Measurements from ENCODE around the gene C16orf74. TPM values are rescaled to one million over a fixed set of nuclear protein-coding genes. Genes with fewer than 3 reads are reported as not detected.

Gene C16orf74
- total RNA-seq, 1 donor from 2014 or later = 4.7 TPM

GRCh38 chr16:85676466-85676865, 74.4 kb downstream of the C16orf74 start:
- no peak overlapping the region for H3K4me3 ChIP-seq (ENCODE audit: insufficient read depth, low read depth, low read length)
- Mint-ChIP-seq H3K4me1 (ENCODE audit: low read depth, unreplicated experiment) (no peaks in the 10 kb centered on the region), H3K27me3 (ENCODE audit: low read depth, unreplicated experiment) (no peaks in the 10 kb centered on the region), H3K36me3 (ENCODE audit: low read depth, unreplicated experiment) (peaks cover 6% of the 10 kb centered on the region), H3K9me3 (ENCODE audit: unreplicated experiment) (no peaks in the 10 kb centered on the region), H3K27ac (ENCODE audit: unreplicated experiment) (no peak overlapping the region), H3K4me3 (ENCODE audit: unreplicated experiment) (no peak overlapping the region)
- no peaks in the 10 kb centered on the region for H3K27me3 ChIP-seq (ENCODE audit: insufficient read depth, low read length)
- no peak overlapping the region for H3K4me2 ChIP-seq (ENCODE audit: low read length)
- no peak overlapping the region for H3K27ac ChIP-seq (ENCODE audit: low read depth, low read length)
- H3K36me3 ChIP-seq (ENCODE audit: insufficient read depth, low read length) = peaks cover 21% of the 10 kb centered on the region
- H2AFZ ChIP-seq (ENCODE audit: low read depth, low read length) = no peak overlapping the region
- no peaks in the 10 kb centered on the region for H3K79me2 ChIP-seq (ENCODE audit: insufficient read depth, low read length)
- H3K4me1 ChIP-seq (ENCODE audit: insufficient read depth, low read length) = peaks cover 11% of the 10 kb centered on the region
- FAIRE-seq (no peak), DNase-seq (ENCODE audit: low read depth) (no peak)
- H3K9ac ChIP-seq (ENCODE audit: low read length) = no peak overlapping the region
- no peaks in the 10 kb centered on the region for H3K9me3 ChIP-seq (ENCODE audit: insufficient read depth, low read depth, low read length)
- peaks cover 14% of the 10 kb centered on the region for H4K20me1 ChIP-seq (ENCODE audit: insufficient read depth, low read length)
- no peak for TF ChIP-seq EZH2 (IDR thresholded peaks at IDR 0.05; ENCODE audit: insufficient read depth, low read length)
- TF ChIP-seq CTCF (IDR thresholded peaks at IDR 0.05; ENCODE audit: insufficient read depth, low read depth, low read length) = no peak

DNA sequence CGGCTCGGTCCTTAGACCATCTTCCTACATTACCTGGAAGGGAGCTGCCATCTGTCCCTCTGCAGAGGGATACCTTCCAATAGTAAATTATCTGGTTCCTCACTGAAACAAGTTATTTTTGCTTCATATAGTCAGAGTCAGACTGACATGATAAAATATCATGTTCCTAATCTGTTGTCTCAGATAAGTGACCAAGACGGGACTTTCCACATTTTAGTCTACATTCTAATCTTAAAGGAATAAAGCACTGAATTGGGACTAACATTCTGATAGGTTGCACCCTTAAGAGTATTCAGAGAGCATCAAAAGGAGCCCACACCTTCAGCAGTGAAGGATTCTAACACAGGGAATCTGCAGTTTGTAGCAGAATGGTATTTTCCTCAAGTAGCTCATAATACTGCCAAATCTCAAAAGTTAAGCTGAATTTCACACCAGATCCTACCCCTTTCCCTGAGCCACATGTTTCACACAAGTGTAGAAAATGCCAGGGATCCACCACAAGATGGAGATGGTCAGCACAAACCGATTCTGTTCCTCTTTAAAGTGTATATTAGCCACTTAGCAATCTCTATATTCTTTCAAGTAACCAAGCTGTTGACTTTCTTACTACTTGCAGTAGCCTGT, 75.5 kb downstream of the C16orf74 start:
- Histone ChIP-seq H3K4me1 (ENCODE audit: insufficient read depth, low read length) (peaks cover 11% of the 10 kb centered on the region), H3K36me3 (ENCODE audit: insufficient read depth, low read length) (peaks cover 18% of the 10 kb centered on the region), H3K27ac (ENCODE audit: low read depth, low read length) (no peak overlapping the region), H3K9me3 (ENCODE audit: insufficient read depth, low read depth, low read length) (no peaks in the 10 kb centered on the region), H3K79me2 (ENCODE audit: insufficient read depth, low read length) (no peaks in the 10 kb centered on the region), H3K9ac (ENCODE audit: low read length) (no peak overlapping the region), H3K4me2 (ENCODE audit: low read length) (no peak overlapping the region), H2AFZ (ENCODE audit: low read depth, low read length) (no peak overlapping the region), H3K4me3 (ENCODE audit: insufficient read depth, low read depth, low read length) (no peak overlapping the region), H4K20me1 (ENCODE audit: insufficient read depth, low read length) (peaks cover 16% of the 10 kb centered on the region), H3K27me3 (ENCODE audit: insufficient read depth, low read length) (no peaks in the 10 kb centered on the region)
- Mint-ChIP-seq H3K27me3 (ENCODE audit: low read depth, unreplicated experiment) (no peaks in the 10 kb centered on the region), H3K27ac (ENCODE audit: unreplicated experiment) (no peak overlapping the region), H3K9me3 (ENCODE audit: unreplicated experiment) (no peaks in the 10 kb centered on the region), H3K4me1 (ENCODE audit: low read depth, unreplicated experiment) (no peaks in the 10 kb centered on the region), H3K4me3 (ENCODE audit: unreplicated experiment) (no peak overlapping the region), H3K36me3 (ENCODE audit: low read depth, unreplicated experiment) (peaks cover 7% of the 10 kb centered on the region)
- DNase-seq (ENCODE audit: low read depth) = no peak
- TF ChIP-seq EZH2 (IDR thresholded peaks at IDR 0.05; ENCODE audit: insufficient read depth, low read length) (no peak), CTCF (IDR thresholded peaks at IDR 0.05; ENCODE audit: insufficient read depth, low read depth, low read length) (peak; percentile 42)
- FAIRE-seq = no peak

DNA sequence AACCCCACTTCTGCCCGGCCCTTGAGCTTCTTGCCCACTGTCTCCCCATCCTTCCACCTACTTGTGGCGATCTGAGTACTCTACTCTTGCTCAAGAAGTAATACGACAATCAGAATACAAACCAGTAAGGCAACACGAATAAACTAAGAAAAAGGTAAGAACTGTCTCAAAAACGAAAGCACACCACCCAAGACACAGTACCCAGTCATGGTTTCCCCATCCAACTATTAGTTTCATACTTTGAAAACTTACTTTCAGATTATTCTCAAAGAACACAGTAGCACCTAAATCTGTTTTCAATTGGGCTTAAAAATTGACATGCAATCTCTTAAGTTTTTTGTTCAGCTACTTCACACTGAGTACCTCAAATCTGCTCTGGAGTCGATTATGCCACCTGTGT, 76.1 kb downstream of the C16orf74 start:
- H3K4me2 ChIP-seq (ENCODE audit: low read length) = no peak overlapping the region
- peaks cover 7% of the 10 kb centered on the region for H3K36me3 Mint-ChIP-seq (ENCODE audit: low read depth, unreplicated experiment)
- peaks cover 19% of the 10 kb centered on the region for H3K36me3 ChIP-seq (ENCODE audit: insufficient read depth, low read length)
- FAIRE-seq (no peak), DNase-seq (ENCODE audit: low read depth) (no peak)
- no peak overlapping the region for H2AFZ ChIP-seq (ENCODE audit: low read depth, low read length)
- H3K4me1 ChIP-seq (ENCODE audit: insufficient read depth, low read length) = peaks cover 11% of the 10 kb centered on the region
- no peak for TF ChIP-seq CTCF (IDR thresholded peaks at IDR 0.05; ENCODE audit: insufficient read depth, low read depth, low read length)
- no peak for TF ChIP-seq EZH2 (IDR thresholded peaks at IDR 0.05; ENCODE audit: insufficient read depth, low read length)
- H3K4me3 Mint-ChIP-seq (ENCODE audit: unreplicated experiment) = no peak overlapping the region
- no peaks in the 10 kb centered on the region for H3K27me3 Mint-ChIP-seq (ENCODE audit: low read depth, unreplicated experiment)
- H3K27me3 ChIP-seq (ENCODE audit: insufficient read depth, low read length) = no peaks in the 10 kb centered on the region
- H3K9ac ChIP-seq (ENCODE audit: low read length) = no peak overlapping the region
- no peak overlapping the region for H3K27ac ChIP-seq (ENCODE audit: low read depth, low read length)
- no peaks in the 10 kb centered on the region for H3K79me2 ChIP-seq (ENCODE audit: insufficient read depth, low read length)
- H3K9me3 Mint-ChIP-seq (ENCODE audit: unreplicated experiment) = no peaks in the 10 kb centered on the region
- H3K27ac Mint-ChIP-seq (ENCODE audit: unreplicated experiment) = no peak overlapping the region
- no peak overlapping the region for H3K4me3 ChIP-seq (ENCODE audit: insufficient read depth, low read depth, low read length)
- no peaks in the 10 kb centered on the region for H3K9me3 ChIP-seq (ENCODE audit: insufficient read depth, low read depth, low read length)
- H3K4me1 Mint-ChIP-seq (ENCODE audit: low read depth, unreplicated experiment) = no peaks in the 10 kb centered on the region
- H4K20me1 ChIP-seq (ENCODE audit: insufficient read depth, low read length) = peaks cover 16% of the 10 kb centered on the region
